Mucosa of descending colon (tissue), 3 donors: ENCODE data around the gene ARHGAP42. TPM values are rescaled to one million over a fixed set of nuclear protein-coding genes. Genes with fewer than 3 reads are reported as not detected.

Experiments
- ATAC-seq: fragments of 200-7000 bp; cut with Tn5 transposase; one replicate; pipeline ENCODE4 v1.9.1; 2020; ENCODE audit warnings: mild to moderate bottlenecking, moderate library complexity
- DNase-seq, 3 donors: peaks; one replicate each; pipeline ENCODE4 v3.0.0-alpha.2; 2020
- H3K36me3 ChIP-seq: fragments of 200-600 bp; one replicate; pipeline ENCODE4 v1.8.0; 2021; ENCODE audit warnings: low read depth, mild to moderate bottlenecking
- H3K4me1 ChIP-seq: fragments of 200-600 bp; one replicate; pipeline ENCODE4 v1.8.0; 2021; ENCODE audit warnings: low read depth, mild to moderate bottlenecking
- H3K4me3 ChIP-seq: fragments of 200-600 bp; one replicate; pipeline ENCODE4 v1.8.0; 2021; ENCODE audit warnings: mild to moderate bottlenecking
- H3K9me3 ChIP-seq: fragments of 200-600 bp; one replicate; pipeline ENCODE4 v1.8.0; 2021; ENCODE audit warnings: mild to moderate bottlenecking
- CTCF ChIP-seq: fragments of 200-600 bp; IDR thresholded peaks from one replicate; pipeline ENCODE4 v1.8.0; 2022; ENCODE audit warnings: antibody characterized with exemption, mild to moderate bottlenecking
- intact Hi-C, 2 donors: fragments of 100-400 bp; cut with DNase I in 1 of 2; cut with micrococcal nuclease in 1 of 2; formaldehyde crosslinking; loops; one replicate each; pipeline versions ENCODE4 v1.11.0 to v1.11.1; 2022; cut with DNase I, micrococcal nuclease
- total RNA-seq, 3 donors: library from RNA; stranded (reverse); fragmentation: NEBNext Ultra II Directional in 2 of 3; extraction: Animal tissue kit (Norgen Biotek cat#: 25700) in 2 of 3; gene quantifications; one replicate each; pipeline versions ENCODE4 v1.2.1 to v1.2.4, GENCODE V29; 2021 to 2023
- donor health status: DM: no; HTN: no; CAD: no; lungs with moderate emphysema.
- donor health status: DM: no; HTN: no; CAD: no.
- donor health status: DM: no; HTN: yes; CAD: no.

Gene ARHGAP42
- total RNA-seq, 3 donors from 2014 or later: 17.6 to 38.9 (median 18.8) TPM

GRCh38 chr11:100970283-100971164, 283.4 kb downstream of the ARHGAP42 start:
- ATAC-seq: no peak
- H3K4me1 ChIP-seq: no peaks in the 10 kb centered on the region
- DNase-seq: no peak
- intact Hi-C loops: no loop called here
- TF ChIP-seq CTCF: no peak
- no peaks in the 10 kb centered on the region for H3K9me3 ChIP-seq
- no peak overlapping the region for H3K4me3 ChIP-seq
- no peaks in the 10 kb centered on the region for H3K36me3 ChIP-seq

- Histone ChIP-seq H3K4me1 (no peaks in the 10 kb centered on the region), H3K9me3 (no peaks in the 10 kb centered on the region), H3K36me3 (no peaks in the 10 kb centered on the region), H3K4me3 (no peak overlapping the region)
- ATAC-seq (no peak), DNase-seq (no peak)
- no peak for TF ChIP-seq CTCF
- intact Hi-C loops: no loop called here
These were observed 285.0 kb downstream of the ARHGAP42 start for GRCh38 chr11:100972046-100972445.

- DNase-seq: no peak
- no peak for TF ChIP-seq CTCF
- H3K4me1 ChIP-seq: no peaks in the 10 kb centered on the region
- no peak for ATAC-seq
- no peaks in the 10 kb centered on the region for H3K9me3 ChIP-seq
- H3K4me3 ChIP-seq: no peak overlapping the region
- no peaks in the 10 kb centered on the region for H3K36me3 ChIP-seq
- intact Hi-C loops: no loop called here
These were observed 291.4 kb downstream of the ARHGAP42 start for GRCh38 chr11:100978442-100978841.

- H3K36me3 ChIP-seq: no peaks in the 10 kb centered on the region
- H3K4me1 ChIP-seq: no peaks in the 10 kb centered on the region
- H3K9me3 ChIP-seq: no peaks in the 10 kb centered on the region
- no peak overlapping the region for H3K4me3 ChIP-seq
- ATAC-seq (no peak), DNase-seq (no peak)
- TF ChIP-seq CTCF: no peak
- intact Hi-C loops: no loop called here
These were observed 291.9 kb downstream of the ARHGAP42 start for GRCh38 chr11:100978939-100979338.

- Histone ChIP-seq H3K36me3 (no peaks in the 10 kb centered on the region), H3K9me3 (no peaks in the 10 kb centered on the region), H3K4me3 (no peak overlapping the region), H3K4me1 (no peaks in the 10 kb centered on the region)
- no peak for TF ChIP-seq CTCF
- intact Hi-C loops: no loop called here
- DNase-seq (no peak), ATAC-seq (no peak)
These were observed 293.1 kb downstream of the ARHGAP42 start for GRCh38 chr11:100980156-100980555.
